Right ventricle myocardium superior (tissue), 1 donor: Measurements from ENCODE around the gene MYMK. TPM values are rescaled to one million over a fixed set of nuclear protein-coding genes. Genes with fewer than 3 reads are reported as not detected.

ENCODE experiments used
- ATAC-seq: fragments of 200-7000 bp; cut with Tn5 transposase; one replicate; pipeline ENCODE4 v1.9.1; 2020; ENCODE audit warnings: mild to moderate bottlenecking; ENCODE audit not compliant: poor library complexity
- DNase-seq: peaks from one replicate; pipeline ENCODE4 v3.0.0-alpha.2; 2020
- intact Hi-C: fragments of 100-400 bp; cut with DNase I; formaldehyde crosslinking; loops from one replicate; pipeline ENCODE4 v1.11.2; 2022
- total RNA-seq: library from RNA; stranded (reverse); fragmentation: NEBNext Ultra II Directional; extraction: Animal tissue kit (Norgen Biotek cat#: 25700); gene quantifications from one replicate; pipeline ENCODE4 v1.2.1, GENCODE V29; 2021
- donor health status: DM: no; HTN: yes; CAD: no; lungs with severe emphysema.

The MYMK gene
- total RNA-seq, 1 donor from 2014 or later, result not detected

DNA sequence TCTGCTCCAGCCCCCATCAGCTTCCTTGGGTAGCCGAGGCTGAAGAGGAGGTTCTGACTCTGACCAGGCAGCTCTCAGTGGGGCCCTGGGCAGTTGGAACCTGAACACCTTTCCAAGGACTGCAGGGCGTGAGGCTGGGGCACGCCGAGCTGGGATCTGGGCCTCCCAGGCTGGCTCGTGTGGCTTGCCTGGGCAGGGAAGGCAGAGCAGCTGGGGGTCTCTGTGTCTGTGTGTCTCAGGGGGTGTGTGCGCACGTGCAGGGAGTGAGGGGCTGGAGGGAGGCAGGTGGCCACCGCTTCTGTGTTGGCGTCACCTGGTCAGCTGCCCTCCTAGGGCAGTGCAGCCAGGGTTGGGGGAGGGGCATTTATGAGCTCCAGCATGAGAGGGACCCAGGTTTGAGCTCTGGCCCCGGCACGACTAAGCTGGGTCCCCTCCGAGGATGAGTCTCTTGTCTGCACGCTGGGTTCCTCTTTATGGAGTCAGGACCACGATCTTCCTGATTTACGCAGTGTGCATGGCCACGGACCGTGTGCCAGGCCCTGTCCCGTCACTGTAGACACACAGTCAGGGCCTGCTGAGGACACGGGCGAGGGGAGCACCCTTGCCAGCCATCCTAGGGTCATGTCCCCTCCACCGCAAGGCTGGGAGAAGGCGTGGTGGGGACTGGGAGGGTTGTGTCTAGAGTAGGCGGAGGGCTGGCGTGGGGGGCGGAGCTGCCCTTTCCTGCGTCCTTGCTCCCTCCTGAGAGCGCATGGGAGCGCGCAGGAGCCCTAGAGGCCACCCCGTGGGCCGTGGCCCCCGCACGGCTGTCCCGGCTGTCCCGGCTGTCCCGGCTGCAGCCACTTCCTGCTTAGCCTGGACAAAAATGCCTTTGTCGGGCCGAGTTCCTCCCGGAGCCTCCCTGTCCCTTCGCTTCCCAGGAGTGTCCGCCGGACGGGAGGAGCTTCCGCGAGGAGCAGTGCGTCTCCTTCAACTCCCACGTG is 14.4 kb upstream of the MYMK start:
- intact Hi-C loops, result no loop called here
- peak; percentile 72 for ATAC-seq
- peak; percentile 83 for DNase-seq

DNA sequence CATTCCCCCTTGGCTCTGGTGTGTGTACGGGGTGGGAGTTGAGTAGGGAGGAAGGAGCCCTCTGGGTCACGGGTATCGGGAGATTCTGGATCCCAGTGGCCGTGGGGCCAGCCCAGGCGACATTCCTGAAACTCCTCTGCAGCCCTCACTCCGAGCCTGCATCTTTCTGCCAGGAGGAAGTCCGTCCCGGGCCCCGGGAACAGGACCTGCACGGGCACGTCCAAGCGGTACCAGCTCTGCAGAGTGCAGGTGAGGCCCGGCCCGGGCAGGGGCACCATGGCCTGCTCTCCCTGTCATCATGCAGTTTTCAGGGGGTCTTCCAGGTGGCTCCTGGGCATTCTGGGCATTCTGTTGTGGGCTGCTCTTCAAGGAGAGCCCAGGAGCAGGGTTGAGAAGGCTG is 13.4 kb upstream of the MYMK start:
- ATAC-seq (no peak), DNase-seq (no peak)
- intact Hi-C loops, result no loop called here

DNA sequence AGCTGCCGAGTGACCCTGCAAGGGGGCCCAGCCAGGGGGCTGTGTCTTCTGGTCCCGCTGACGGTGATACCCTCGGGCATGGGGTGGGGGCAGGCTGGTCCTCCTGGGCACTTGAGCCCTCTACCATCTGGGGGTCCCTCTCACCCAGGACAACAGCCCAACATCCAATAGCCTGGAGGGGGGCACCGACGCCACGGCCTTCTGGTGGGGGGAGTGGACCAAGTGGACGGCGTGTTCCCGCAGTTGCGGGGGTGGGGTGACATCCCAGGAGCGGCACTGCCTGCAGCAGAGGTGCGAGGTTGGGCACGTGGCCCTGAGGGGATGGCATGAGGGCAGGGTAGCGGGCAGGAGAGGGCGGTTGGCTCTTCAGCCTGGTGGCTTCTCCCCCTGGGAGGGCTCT is 12.5 kb upstream of the MYMK start:
- ATAC-seq (no peak), DNase-seq (no peak)
- intact Hi-C loops, result no loop called here

DNA sequence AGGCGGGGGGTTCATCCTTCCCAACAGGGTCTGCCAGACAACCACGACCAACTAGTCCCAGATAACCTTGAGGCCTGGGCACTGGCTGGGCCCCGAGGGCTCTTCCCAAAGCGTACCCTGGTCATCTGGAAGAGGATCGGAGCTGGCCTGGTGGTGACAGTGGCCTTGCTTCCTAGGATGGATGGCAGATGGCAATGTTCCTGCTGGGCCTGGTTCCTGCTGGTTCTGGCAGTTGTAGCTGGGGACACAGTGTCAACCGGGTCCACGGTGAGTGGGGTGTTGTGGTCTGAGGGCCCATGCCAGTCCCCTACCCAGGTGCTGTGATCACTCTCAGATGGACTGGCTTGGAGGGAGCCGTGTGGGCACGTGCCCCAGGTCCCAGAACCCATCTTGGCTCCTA is 11.8 kb upstream of the MYMK start:
- ATAC-seq (no peak), DNase-seq (no peak)
- intact Hi-C loops, result no loop called here

DNA sequence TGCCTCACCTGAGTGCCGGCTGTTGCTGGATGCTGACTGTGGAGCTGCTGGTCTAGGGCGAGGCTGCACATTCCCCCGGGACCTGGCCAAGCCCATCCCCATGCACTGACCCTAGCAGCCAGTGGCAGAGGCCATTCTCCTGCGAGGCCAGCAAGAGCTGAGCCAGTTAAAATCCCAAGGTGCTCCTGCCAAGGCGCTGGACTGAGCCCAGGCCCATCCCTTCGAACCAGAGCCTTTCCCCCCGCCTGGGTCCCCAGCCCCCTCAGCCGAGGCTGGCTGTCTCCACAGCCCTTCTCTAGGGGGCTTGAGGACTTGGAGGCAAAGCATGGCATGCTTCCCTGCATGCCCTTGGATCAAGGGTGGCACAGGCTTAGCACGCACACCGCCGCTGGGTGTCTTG is 11.3 kb upstream of the MYMK start:
- DNase-seq, result no peak
- ATAC-seq, result no peak
- intact Hi-C loops, result no loop called here

DNA sequence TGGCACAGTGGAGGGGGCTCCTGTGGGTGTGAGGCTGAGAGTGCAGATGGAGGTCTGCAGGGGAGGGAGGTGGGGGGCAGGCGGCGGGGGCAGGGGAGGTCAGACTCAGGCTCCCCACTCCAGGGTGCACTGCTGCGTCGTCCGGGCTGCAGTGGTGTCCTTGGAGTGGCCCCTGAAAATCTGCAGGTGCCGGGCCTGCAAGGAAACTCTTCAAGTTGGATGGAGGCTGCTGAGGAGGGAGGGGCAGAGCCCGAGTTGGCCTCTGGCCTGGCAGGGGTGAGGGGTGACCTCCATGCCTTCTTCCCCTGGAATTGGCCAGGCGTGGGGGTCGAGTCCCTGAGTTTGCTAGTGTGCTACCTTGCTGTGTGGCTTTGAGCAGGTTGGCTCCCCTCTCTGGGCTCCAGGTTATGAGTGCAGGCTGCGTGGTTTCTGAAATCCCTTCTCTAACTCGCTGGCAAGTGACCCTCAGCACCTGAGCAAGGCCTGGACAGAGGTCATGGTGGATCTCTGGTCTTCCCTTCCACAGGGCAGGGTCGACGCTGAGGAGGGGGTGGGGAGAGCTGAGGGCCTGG is 10.6 kb upstream of the MYMK start:
- ATAC-seq, result no peak
- no peak for DNase-seq
- intact Hi-C loops, result no loop called here

DNA sequence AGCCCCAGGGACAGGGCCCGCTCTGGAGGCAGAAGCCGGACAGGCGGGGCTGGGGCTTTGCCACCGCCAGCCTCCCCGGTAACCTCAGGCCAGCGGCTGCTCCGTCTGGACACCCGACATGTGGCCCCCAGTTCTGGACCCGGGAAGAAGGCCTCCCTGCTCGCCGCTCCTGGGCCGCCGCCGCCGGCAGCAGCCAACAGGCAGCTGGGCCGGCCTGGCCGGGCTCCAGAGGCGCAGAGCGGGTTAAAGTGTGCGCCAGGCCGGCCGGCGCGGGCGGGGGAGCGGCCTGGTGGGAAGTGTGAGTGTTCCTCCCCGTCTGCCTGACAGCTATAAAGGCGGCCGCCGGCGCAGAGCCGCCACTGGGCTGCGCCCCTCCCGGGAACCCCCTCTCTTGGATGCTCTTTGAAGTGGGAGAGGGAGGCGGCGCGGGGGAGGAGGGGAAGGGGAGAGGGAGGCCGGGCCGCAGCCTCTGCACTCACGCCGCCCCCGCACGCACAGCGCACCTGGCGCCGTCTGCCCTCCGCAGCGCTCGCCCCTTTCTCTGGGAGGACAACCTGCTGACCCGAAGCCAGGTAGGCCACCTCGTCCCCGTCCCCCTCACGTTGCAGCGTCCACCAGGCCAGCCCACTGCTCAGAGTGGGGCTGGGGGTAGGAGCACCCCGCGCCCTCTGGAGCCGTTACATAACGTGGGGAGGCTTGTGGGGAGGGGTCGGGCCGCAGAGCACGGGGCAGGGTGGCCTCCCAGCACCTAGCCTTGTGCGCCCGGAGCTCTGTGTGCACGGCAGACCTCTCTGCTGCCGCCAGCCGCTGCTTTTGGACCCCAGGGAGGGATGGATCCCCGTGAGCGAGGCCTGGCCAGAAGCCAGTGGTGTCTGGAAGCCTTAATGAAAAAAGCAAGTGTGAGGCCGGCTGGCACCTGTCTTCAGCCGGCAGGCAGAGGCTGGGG is 9.9 kb upstream of the MYMK start, which contains the start of gene ADAMTSL2:
TSS of gene ADAMTSL2 (plus strand) at position 359 of the 946 bp plus-strand sequence. CDS start 2,009 bp downstream, outside the sequence.
- intact Hi-C loops, result loop anchor here (5.0 kb wide), 1 partner anchor 193 kb away; no protein-coding TSS in a partner anchor
- peak; percentile 81 for ATAC-seq
- DNase-seq, result peak; percentile 87

DNA sequence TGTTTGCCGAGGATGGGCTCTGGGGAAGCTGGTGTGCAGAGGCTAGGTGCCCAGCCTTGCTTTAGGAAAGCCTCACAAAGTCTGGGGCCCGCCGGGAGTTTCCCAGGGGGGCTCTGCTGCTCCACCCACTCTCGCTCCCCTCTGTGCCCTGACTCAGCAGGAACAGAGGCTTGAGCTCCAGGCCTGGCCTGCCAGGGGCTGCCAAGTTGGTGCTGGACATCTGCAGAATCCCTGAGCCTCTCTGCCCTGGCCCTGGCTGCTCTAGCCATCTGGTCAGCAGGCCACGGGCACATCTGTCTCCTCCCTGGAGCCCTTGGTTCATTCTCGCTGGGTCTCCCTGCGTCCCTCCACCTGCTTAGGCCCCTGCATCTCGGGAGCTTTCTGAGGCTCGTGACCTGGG is 9.1 kb upstream of the MYMK start:
- peak; percentile 25 for ATAC-seq
- intact Hi-C loops, result loop anchor here (5.0 kb wide), 1 partner anchor 193 kb away; no protein-coding TSS in a partner anchor
- DNase-seq, result peak; percentile 65

DNA sequence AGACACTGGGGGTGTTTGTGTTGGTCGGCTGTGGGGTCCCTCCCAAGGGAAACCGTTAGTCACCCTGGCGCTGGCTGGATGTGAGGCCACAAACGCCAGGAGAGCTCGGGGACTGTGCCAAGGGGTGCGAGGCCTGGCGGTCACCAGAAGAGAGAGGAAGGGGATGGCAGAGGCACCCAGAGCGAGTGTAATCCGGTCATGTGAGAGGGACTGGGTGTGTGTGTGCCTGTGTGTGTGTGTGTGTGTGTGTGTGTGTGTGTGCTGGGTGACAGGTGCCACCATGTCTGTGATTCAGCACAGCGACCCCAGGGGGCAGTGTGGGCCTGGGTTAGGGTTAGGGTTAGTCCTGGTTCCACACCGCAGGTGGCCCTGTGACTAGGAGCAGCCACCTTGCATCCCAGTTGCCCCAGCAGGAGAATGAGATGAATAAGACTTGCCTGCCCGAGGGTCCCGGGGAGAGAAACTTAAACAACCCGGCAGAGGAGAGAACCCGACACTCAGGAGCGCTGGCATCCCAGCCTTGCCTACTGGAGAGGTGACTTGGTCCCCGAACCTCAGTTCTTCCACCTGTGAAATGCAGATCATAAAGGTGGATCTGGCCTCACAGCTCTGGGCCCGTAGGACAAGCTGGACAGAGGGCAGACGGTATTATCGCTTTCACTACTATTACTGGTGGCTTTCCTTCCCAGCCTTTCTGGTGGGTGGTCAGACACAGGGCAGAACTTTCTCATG is 8.3 kb upstream of the MYMK start:
- peak; percentile 60 for ATAC-seq
- intact Hi-C loops, result loop anchor here (5.0 kb wide), 1 partner anchor 194 kb away; no protein-coding TSS in a partner anchor
- DNase-seq, result peak; percentile 82

DNA sequence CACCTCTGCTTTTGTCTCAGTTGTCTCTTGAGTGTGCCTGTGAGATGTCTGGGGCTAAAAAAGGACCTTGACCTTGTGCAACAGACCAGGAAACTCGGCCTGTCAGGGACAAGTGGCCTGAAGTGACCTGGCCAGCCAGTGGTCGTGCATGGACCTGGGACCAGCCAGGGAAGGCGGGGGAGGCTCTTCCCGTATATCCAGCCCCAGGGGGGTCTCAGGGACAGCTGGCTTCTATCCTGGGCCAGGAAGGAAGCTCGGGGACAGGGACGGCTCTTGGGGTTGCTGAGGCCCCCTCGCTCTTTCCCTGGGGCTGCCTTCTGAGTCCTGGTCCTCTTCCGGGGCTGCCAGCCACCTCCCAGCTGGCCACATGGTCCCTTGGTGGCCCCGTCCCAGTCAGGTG is 6.5 kb upstream of the MYMK start:
- DNase-seq, result no peak
- intact Hi-C loops, result loop anchor here (5.0 kb wide), 1 partner anchor 196 kb away; no protein-coding TSS in a partner anchor
- no peak for ATAC-seq

DNA sequence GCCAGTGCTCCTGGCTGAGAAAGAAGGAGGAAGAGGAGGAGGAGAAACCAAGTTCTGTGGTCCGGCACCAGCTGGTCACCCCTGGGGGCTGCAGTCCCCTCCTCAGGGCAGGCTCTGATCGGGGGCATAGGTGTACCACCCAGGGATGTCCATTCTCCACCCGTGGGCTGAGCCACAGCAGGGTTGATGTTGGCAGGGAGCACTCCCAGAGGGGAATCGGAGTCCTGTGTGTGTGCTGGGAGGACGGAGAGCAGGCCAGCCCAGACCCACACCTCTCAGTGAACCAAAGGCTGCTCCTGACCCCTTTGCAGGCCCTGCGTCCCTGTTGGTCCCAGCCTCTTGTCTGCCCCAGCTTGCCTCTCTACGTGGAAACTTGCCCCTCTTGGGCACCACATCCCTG is 5.1 kb upstream of the MYMK start:
- intact Hi-C loops, result loop anchor here (5.0 kb wide), 1 partner anchor 197 kb away; no protein-coding TSS in a partner anchor
- DNase-seq (no peak), ATAC-seq (no peak)

DNA sequence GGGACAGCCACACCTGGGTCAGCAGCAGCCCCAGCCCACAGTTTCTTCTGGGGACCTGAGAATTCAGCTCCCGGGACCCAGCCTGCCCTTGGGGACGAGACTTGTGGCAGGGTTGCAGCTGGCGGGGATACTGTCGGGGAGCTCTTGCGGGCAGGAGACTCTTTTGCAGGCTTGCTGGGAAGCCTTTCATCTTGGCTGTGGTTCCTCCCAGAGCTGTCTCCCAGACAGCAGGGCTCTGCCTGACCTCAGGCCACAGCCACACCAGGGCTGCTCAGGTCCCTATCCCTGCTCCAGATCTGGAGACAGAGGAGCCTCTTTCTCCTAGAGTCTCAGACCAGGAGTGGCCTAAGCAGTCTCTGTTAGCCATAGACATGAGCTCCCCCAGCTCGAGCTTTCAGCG is 4.7 kb upstream of the MYMK start:
- DNase-seq (no peak), ATAC-seq (no peak)
- intact Hi-C loops, result no loop called here

DNA sequence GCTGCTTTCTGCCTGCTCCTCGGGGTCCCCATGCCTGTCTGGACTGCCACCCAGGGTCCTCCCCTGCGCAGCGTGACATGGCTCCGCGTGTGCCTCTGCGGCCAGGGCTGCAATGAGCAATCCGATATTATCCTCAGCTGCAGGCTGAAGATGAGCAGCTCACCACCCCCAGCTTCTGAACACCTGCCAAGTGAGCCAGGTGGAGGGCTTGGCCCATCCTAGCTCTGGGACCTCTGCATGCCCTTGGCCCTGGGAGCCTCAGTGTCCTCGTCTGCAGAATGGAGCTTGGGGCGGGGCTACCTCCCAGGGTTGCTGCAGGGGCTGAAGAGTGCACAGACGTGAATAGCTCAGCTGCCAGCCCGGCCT is 4.1 kb upstream of the MYMK start:
- no peak for ATAC-seq
- intact Hi-C loops, result no loop called here
- DNase-seq, result no peak

DNA sequence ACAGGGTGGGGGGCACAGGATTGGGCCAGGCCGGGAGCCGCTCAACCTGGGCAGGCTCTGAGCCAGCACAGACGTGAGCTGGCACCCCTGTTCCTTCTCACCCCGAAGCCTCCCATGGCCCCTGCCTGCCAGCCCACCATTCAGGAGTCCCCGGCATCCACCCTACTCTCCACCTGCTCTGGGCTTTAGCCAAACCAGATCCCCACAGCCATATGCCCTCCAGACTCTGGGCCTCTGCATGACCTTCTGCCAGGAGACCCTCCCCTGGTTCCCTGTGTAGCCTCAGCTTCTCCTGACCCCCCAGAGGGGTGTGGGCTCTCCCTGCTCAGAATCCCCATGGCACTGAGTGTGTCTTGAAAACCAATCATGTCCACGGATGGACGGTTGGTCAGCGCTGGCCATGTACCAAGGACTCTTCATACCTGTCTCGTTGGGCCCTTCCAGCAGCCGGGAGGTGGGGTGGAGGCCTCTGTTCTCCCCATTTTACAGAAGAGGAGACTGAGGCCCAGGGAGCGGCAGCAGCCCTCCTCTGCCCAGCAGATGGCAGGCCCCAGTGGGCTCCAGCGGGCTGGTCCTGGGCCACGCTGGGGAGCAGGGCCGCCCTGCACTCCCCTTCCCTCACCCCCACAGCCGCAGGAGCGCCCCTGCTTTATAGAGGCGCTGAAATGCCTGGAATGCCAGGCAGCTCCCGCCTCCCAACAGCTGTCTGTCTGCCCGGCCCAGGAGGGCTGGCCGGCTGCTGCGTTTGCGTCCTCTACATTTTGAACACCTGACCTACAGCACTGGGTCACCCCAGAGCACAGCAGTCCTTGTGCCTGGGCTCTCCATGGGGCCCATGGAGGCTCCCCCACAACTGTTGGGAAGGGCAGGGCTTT is 3.5 kb upstream of the MYMK start:
- DNase-seq (no peak), ATAC-seq (peak; percentile 36)
- intact Hi-C loops, result no loop called here

DNA sequence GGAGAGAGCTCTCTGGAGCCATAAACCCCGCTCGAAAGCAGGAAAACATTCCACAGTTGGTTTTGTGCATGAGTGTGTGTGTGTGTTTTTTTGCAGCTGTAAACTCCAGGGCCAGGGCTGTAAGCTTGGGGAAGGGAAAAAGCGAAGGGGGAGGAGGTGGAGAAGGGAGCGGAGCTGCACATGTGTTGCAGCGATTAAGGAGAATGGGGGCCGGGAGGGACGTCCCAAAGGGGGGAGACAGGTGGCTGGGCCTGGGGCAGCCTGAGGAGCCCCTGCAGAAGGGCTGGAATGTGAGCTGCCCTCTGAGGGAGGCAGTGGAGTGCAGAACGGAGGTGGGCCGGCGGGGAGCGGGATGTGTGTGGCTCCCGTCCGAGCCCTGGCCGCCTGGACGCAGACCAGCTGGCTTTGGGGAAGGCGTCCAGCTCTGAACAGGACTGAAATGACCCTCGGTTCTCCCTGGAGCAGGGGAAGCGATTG is 2.7 kb upstream of the MYMK start:
- ATAC-seq (peak; percentile 88), DNase-seq (peak; percentile 86)
- intact Hi-C loops, result no loop called here

DNA sequence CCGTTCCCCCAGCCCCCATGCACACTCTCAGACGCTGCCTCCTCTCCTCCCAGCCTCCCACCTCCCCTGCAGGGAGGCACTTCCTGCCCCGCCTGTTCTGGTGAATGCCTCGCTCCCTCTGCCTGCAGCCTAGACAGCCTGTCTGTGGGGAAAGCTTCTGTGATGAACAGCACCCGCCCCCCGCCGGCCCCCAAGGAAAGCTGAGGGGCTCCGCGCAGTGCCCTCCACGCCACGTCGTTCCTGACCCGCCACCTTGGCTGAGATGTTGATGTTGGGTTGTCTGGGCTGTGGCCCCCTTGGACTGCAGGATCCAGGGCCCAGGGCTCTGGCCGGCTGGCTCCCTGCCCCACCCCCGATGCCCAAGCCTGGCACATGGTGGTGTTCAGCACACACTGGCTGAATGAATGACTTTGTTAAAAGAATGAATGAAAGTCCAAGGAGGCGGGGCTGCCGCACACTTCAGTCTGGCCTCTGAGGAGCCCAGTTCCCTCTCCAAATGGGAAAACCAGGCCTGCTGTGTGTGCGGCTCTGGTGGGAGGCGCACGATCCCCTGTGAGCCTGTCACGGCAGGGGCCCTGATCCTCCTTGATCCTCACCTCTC is 2.1 kb upstream of the MYMK start:
- intact Hi-C loops, result no loop called here
- DNase-seq (no peak), ATAC-seq (no peak)

DNA sequence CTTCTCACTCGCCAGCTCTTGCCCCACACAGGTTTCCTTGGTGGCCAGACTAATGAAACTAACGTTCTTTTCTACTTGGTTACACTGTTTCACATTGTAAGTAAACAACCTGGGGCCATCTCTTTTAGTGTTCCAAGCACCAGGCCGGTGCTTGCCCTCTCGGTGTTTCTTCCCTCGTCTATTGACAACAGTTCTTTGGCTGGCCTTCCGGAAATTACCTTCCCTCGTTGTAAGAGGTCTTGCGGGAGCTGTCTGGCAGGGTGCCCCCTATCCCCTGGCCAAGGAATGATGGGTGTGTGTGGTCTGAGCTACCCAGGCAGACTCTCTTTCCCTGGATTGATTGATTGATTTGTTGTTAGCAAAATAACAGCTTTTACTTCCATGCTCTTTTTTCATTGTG is 918 bp upstream of the MYMK start:
- DNase-seq (peak; percentile 40), ATAC-seq (no peak)
- intact Hi-C loops, result no loop called here
